Suprapubic skin (tissue), 4 donors: ENCODE measurements around the gene DCAF4. TPM values are rescaled to one million over a fixed set of nuclear protein-coding genes. Genes with fewer than 3 reads are reported as not detected.

Experiments
- DNase-seq, 2 donors: peaks; one replicate each; pipeline ENCODE4 v3.0.0-alpha.2; 2019; ENCODE audit warnings: low spot score in 2 of 2
- H3K27ac ChIP-seq: fragments of 200-600 bp; sonication (generic); one replicate; pipeline ENCODE4 v1.5.1; 2019
- H3K27me3 ChIP-seq: fragments of 200-600 bp; sonication (generic); one replicate; pipeline ENCODE4 v1.5.1; 2019
- H3K36me3 ChIP-seq: fragments of 200-600 bp; sonication (generic); one replicate; pipeline ENCODE4 v1.5.1; 2019
- H3K4me1 ChIP-seq: fragments of 200-600 bp; sonication (generic); one replicate; pipeline ENCODE4 v1.5.1; 2019
- H3K4me3 ChIP-seq: fragments of 200-600 bp; sonication (generic); one replicate; pipeline ENCODE4 v1.5.1; 2019; ENCODE audit warnings: mild to moderate bottlenecking
- H3K9me3 ChIP-seq: fragments of 200-600 bp; sonication (generic); one replicate; pipeline ENCODE4 v1.5.1; 2019
- CTCF ChIP-seq, 2 donors: fragments of 200-600 bp in 1 of 2; fragments of 450-650 bp in 1 of 2; sonication (generic) in 1 of 2; IDR thresholded peaks; one replicate each; pipeline ENCODE4 v1.5.1; 2016 to 2019; ENCODE audit warnings: antibody characterized with exemption in 2 of 2, mild to moderate bottlenecking in 1 of 2, moderate library complexity in 1 of 2
- EP300 ChIP-seq: sonication (generic); formaldehyde crosslinking; IDR thresholded peaks from one replicate; pipeline ENCODE4 v1.6.1; 2017; ENCODE audit warnings: antibody characterized with exemption
- POLR2A ChIP-seq, 2 donors: fragments of 450-650 bp; IDR thresholded peaks; one replicate each; pipeline ENCODE4 v1.6.1; 2017; ENCODE audit warnings: antibody characterized with exemption in 2 of 2, mild to moderate bottlenecking in 2 of 2, moderate library complexity in 2 of 2
- POLR2AphosphoS5 ChIP-seq, 3 donors: sonication (generic); formaldehyde crosslinking; IDR thresholded peaks; one replicate each; pipeline ENCODE4 v1.6.1; 2017; ENCODE audit warnings: antibody characterized with exemption in 3 of 3
- WGBS: methylation state at CpG from one replicate; pipeline ENCODE4 v1.1.5; 2018; 5-methylcytosine and 5-hydroxymethylcytosine counted together
- total RNA-seq, 4 donors: library from RNA; depleted of rRNA; stranded (reverse); fragments of >200 nt; gene quantifications; one replicate each; pipeline ENCODE4 v1.1.0, GENCODE V29; 2016

Gene DCAF4
- total RNA-seq, 4 donors from 2014 or later, result 52.0 to 64.7 (median 55.3) TPM

GRCh38 chr14:72893636-72894322 lies 32.5 kb upstream of the DCAF4 start, which contains the start of gene DPF3:
Gene DPF3 (minus strand): TSS chr14:72894101. CDS start chr14:72894088, 13 bp downstream.
- Histone ChIP-seq H3K27ac (no peak within 1 kb of the TSS), H3K36me3 (no peaks in the 10 kb centered on the region), H3K4me1 (peaks cover 35% of the 10 kb centered on the region), H3K27me3 (peaks cover 49% of the 10 kb centered on the region), H3K9me3 (no peaks in the 10 kb centered on the region), H3K4me3 (peak within 1 kb of the TSS; percentile 92)
- no peak for TF ChIP-seq CTCF (IDR thresholded peaks at IDR 0.05)
- no peak for TF ChIP-seq EP300
- no peak for TF ChIP-seq POLR2AphosphoS5 (IDR thresholded peaks at IDR 0.05)
- TF ChIP-seq POLR2A (IDR thresholded peaks at IDR 0.05), result no peak
- DNase-seq, result peak; percentile 97 to 98
- under 1% methylated on average over 44 of the region's 54 CpGs for WGBS

- no peak for TF ChIP-seq EP300
- Histone ChIP-seq H3K9me3 (no peaks in the 10 kb centered on the region), H3K27ac (no peak overlapping the region), H3K36me3 (no peaks in the 10 kb centered on the region), H3K4me3 (peak overlapping the region; percentile 92), H3K4me1 (peaks cover 35% of the 10 kb centered on the region), H3K27me3 (peaks cover 45% of the 10 kb centered on the region)
- 0% methylated on average over 11 of the region's 11 CpGs for WGBS
- DNase-seq, result no peak
These were observed 32.0 kb upstream of the DCAF4 start for GRCh38 chr14:72894323-72894622.

DNA sequence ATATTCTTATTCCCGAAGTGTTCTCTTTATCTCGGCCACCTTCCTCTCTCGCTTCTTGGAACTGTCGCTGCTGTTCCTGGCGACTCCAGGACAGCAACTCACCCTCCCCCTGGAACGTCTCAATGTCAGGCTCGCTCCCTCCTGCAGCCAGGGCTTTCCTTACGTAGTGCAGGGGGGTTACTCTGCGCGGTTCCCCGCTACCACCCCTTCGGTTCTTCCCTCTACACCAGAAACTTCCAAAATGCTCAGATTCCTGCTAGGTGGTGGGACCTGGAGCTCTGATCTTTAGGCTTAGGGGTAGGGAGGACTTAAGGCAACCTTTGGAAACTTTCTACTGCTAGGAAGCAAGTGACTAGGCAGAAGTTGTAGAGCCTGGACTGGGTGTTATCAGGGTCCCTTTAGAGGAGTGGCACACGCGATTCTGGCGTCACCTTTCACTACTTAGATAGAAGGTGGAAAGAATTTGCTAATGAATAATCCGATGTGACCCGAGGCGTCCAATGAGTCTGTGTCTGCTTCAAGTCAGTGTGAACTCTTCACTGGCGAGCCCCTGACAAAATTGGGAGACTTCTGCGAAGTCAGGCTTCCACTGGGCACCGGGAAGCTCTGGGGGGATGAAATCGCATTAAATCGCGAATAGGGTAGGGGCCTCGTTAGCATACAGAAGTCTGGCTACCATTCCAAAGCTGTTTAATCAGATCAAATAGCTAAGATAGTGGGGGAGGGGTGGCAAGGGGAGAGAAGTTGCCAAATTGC lies 31.5 kb upstream of the DCAF4 start:
- Histone ChIP-seq H3K4me1 (peaks cover 35% of the 10 kb centered on the region), H3K4me3 (peak overlapping the region; percentile 92), H3K27me3 (peaks cover 40% of the 10 kb centered on the region), H3K36me3 (no peaks in the 10 kb centered on the region), H3K27ac (no peak overlapping the region), H3K9me3 (no peaks in the 10 kb centered on the region)
- 4% methylated on average over 24 of the region's 25 CpGs for WGBS
- DNase-seq, result no peak
- no peak for TF ChIP-seq POLR2A (IDR thresholded peaks at IDR 0.05)
- no peak for TF ChIP-seq EP300
- TF ChIP-seq POLR2AphosphoS5 (IDR thresholded peaks at IDR 0.05), result no peak
- no peak for TF ChIP-seq CTCF (IDR thresholded peaks at IDR 0.05)

DNA sequence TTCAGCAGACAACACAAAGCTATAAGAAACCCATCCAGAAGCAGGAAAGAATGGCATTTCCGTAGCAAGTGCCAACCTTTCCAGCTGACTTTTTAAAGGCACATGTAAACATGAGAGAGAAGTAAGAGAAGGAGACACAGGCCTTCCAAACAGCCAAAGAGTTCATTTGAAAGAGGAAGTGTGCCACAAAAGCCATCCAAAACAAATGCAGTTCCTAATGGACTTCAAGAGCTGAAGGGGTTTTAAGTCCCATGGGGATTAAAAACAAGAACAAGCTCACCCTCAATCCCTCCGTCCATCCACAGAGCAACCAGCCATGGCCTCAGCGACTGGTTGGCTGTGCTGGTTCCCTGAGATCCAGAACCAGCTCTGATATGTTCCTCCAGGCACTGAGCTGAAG lies 27.8 kb upstream of the DCAF4 start:
- Histone ChIP-seq H3K27ac (no peak overlapping the region), H3K36me3 (no peaks in the 10 kb centered on the region), H3K27me3 (peaks cover 13% of the 10 kb centered on the region), H3K4me3 (no peak overlapping the region), H3K9me3 (no peaks in the 10 kb centered on the region), H3K4me1 (peaks cover 14% of the 10 kb centered on the region)
- DNase-seq, result no peak
- whole genome bisulfite sequencing, result 64% methylated on average over 3 of the region's 3 CpGs
- no peak for TF ChIP-seq EP300
- no peak for TF ChIP-seq POLR2A (IDR thresholded peaks at IDR 0.05)
- TF ChIP-seq CTCF (IDR thresholded peaks at IDR 0.05), result no peak
- no peak for TF ChIP-seq POLR2AphosphoS5 (IDR thresholded peaks at IDR 0.05)

DNA sequence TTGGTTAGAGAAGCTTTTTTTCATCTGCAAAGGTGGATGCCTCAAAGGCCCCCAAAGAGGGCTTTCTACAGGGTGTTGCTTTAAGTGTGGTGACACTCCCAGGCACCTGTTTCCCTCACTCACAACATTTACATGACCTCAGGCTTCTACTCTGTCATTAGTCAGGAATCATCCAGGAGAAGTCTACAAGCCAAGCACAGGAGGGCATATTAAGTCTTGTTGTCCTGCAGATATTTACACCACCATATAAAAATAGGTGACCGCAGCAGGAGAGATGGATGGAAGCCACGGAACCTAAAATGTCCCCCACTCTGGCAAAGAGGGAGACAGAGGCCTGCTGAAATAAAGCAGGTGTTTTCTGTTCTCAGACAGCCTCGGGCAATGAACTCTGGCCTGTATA lies 24.9 kb upstream of the DCAF4 start:
- no peak for DNase-seq
- no peaks in the 10 kb centered on the region for H3K36me3 ChIP-seq

More for the DNA sequence above, 24.9 kb upstream of the DCAF4 start:
- WGBS, result 96% methylated on average over 3 of the region's 3 CpGs
- Histone ChIP-seq H3K4me1 (no peaks in the 10 kb centered on the region), H3K9me3 (no peaks in the 10 kb centered on the region), H3K27me3 (peaks cover 7% of the 10 kb centered on the region), H3K4me3 (no peak overlapping the region), H3K27ac (no peak overlapping the region)
- TF ChIP-seq POLR2AphosphoS5 (IDR thresholded peaks at IDR 0.05) (no peak), EP300 (no peak), POLR2A (IDR thresholded peaks at IDR 0.05) (no peak), CTCF (IDR thresholded peaks at IDR 0.05) (no peak)
